ENCODE results near the gene TTLL8.

DNA sequence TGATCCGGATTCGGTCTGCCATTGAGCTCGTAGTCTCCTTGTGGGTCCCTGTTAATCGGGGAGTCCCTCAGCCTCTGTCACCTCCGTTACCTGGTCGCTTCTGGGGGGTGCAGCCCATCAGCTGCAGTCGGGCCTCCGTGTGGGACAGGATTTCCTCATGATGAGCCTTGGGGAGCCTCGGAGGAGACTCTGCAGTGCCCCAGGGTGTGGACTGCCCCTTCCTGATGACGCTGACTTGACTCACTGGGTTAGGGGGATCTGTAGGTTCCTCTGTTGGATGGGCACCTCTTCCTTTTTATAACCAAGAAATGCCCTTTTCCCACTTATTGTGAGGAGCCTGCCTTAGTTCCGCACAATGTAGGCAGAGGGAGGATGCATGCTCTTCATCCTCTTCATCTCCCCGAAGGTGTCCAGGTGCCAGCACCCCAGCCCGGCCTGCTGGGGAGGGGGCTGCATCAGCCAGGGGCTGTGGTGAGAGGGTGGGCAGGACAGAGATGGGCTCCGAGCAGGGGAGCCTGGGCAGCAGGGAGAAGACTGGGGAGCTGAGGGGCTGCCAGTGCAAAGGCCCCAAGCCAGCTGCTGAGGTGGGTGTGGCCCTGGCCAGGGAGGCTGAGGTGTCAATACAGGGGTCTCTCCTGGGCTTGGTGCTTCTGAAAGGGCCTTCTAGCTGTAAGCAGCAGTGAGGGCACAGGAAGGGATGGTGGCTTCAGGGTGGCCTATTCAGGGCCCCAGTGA, 13.5 kb upstream of the TTLL8 start:
- TF ChIP-seq POLR2AphosphoS5 (IDR thresholded peaks at IDR 0.05; ENCODE audit: low read depth, low read length) (no peak), SIN3A (IDR thresholded peaks at IDR 0.05; ENCODE audit: borderline replicate concordance, insufficient read depth, low read length) (no peak), TAF1 (IDR thresholded peaks at IDR 0.05; ENCODE audit: borderline replicate concordance, insufficient read depth, low read length) (no peak)

Measured in PFSK-1 (cell line).